Lower leg skin (tissue), 3 donors: ENCODE results near the gene MEPCE.

Experiments
- POLR2A ChIP-seq, 2 donors: fragments of 450-650 bp; IDR thresholded peaks; one replicate each; pipeline ENCODE4 v1.6.1; 2016 to 2017; ENCODE audit warnings: antibody characterized with exemption in 2 of 2, mild to moderate bottlenecking in 1 of 2, moderate library complexity in 1 of 2
- TF ChIP-seq, protein P1 (sequence below), 3 donors: fragments of 450-650 bp; IDR thresholded peaks; one replicate each; pipeline ENCODE4 v1.5.1; 2016; ENCODE audit warnings: antibody characterized with exemption in 3 of 3, mild to moderate bottlenecking in 3 of 3, moderate library complexity in 2 of 3

DNA sequence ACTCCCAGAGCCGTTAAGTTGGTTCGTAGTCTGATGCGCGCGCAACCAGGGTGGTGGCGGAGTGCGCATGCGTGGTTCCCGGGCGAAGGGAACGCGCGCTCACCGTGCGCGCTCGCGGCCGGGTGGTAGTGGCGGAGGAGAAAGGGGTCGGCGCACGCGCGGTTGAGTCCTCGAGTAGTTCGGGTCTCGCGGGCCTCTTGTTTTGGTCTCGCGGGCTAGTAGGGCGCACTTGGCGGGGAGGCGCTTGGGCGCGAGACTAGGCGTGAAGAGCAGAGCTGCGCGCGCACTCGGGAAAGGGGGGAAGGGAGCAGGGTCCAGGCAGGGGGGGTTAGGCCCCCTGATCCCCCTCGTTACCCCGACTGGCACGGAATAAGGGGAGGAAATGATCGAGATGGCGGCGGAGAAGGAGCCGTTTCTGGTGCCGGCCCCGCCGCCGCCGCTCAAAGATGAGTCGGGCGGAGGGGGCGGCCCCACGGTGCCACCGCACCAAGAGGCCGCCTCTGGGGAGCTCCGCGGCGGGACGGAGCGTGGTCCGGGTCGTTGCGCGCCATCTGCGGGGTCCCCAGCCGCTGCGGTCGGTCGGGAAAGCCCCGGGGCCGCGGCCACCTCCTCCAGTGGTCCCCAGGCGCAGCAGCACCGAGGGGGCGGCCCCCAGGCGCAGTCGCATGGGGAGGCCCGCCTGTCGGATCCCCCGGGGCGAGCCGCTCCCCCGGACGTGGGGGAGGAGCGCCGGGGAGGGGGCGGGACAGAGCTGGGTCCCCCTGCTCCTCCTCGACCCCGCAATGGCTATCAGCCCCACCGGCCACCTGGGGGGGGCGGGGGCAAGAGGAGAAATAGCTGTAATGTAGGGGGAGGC, at the start of gene MEPCE:
- TF ChIP-seq, protein P1, sequence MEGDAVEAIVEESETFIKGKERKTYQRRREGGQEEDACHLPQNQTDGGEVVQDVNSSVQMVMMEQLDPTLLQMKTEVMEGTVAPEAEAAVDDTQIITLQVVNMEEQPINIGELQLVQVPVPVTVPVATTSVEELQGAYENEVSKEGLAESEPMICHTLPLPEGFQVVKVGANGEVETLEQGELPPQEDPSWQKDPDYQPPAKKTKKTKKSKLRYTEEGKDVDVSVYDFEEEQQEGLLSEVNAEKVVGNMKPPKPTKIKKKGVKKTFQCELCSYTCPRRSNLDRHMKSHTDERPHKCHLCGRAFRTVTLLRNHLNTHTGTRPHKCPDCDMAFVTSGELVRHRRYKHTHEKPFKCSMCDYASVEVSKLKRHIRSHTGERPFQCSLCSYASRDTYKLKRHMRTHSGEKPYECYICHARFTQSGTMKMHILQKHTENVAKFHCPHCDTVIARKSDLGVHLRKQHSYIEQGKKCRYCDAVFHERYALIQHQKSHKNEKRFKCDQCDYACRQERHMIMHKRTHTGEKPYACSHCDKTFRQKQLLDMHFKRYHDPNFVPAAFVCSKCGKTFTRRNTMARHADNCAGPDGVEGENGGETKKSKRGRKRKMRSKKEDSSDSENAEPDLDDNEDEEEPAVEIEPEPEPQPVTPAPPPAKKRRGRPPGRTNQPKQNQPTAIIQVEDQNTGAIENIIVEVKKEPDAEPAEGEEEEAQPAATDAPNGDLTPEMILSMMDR (IDR thresholded peaks at IDR 0.05) = no peak
- no peak for TF ChIP-seq POLR2A (IDR thresholded peaks at IDR 0.05)
